ENCODE measurements around the gene RCN2.
"Not testable (repeated sequence)": the region's sequence is repeated elsewhere in the genome, so short reads cannot be mapped to it uniquely, and the experiment has no call there.

Gene RCN2

DNA sequence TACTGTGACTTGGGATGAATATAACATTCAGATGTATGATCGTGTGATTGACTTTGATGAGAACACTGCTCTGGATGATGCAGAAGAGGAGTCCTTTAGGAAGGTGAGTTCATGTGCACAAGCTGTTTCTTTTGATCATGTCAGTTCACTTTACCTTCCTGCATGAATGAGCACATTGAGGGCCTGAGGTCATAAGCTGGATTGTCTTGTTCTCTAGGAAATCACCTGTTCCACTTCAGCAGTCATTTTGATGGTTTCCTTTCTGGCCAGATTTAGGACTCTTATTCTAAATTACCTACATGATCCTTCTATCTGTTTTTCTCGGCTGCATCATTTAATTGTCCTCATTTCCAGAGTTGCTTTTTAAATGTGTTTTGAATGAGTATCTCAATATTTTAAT, 4.1 kb downstream of the RCN2 start:
- peak; percentile 34 for DNase-seq

DNA sequence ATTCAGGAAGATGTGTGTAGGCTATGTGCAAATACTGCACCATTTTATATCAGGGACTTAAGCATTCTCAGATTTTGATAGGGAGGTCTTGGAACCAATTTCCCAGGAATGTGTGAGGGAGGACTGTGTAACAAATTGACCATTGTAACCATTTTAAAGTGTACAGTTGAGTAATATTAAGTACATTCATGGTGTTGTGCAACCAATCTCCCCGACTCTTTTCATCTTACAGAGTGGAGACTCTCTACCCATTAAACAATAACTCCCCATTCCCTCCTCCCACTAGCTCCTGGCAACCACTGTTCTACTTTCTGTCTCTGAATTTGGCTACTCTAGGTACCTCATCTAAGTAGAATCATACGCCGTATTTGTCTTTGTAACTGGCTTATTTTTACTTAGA, 5.1 kb downstream of the RCN2 start:
- DNase-seq, result no peak

DNA sequence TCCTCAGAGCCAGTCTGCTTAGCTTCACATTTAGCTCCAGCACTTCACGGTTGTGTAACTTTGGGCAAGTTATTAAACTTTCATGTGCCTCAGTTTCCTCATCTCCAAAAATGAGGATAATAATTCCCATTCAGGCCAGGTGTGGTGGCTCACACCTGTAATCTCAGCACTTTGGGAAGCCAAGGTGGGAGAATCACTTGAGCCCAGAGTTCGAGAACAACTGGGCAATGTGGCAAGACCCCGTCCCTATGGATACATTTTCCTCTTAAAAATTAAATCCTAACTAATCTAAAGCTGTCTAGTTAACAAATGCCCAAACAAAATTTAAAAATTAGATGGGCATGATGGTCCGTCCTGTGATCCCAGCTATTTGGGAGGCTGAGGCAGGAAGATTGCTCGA, 7.2 kb downstream of the RCN2 start:
- no peak for DNase-seq

DNA sequence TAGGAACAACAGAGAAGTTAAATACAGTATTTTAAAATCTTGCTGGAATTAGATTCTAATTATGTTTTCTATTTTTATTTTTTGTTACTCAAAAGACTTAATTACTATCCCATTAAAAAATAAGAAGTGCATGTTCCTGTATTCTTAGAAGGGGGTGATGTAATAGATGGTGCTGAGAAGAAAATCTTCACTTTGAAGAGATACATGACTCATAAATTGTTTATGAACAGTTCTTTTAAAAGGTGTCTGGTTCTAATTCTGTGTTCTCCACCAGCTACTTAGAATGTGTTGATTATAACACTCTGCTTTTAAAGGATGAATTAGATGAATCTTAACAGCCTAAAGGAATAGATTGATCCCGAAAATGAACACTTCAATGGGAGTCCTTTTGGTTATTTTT, 8.2 kb downstream of the RCN2 start:
- DNase-seq, result no peak

DNA sequence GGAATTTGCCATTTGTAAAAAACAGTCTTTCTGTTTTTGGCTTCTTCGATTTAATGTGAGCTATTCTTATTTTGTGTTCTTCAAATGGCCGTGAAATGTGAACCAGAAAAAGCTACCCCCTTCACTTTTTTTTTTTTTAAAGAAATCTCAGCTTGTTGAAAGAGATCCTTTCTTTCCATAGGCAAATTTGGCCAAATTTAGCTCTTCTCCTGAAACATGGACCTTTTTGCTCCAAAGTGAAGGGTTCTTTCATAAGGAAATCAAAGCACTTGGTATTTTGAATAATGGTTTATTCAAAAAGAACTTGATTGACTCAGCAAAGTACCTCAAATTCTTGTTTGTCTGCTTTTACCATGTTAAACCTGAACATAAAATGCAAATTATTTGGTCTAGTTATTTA, 10.1 kb downstream of the RCN2 start:
- DNase-seq, result no peak

DNA sequence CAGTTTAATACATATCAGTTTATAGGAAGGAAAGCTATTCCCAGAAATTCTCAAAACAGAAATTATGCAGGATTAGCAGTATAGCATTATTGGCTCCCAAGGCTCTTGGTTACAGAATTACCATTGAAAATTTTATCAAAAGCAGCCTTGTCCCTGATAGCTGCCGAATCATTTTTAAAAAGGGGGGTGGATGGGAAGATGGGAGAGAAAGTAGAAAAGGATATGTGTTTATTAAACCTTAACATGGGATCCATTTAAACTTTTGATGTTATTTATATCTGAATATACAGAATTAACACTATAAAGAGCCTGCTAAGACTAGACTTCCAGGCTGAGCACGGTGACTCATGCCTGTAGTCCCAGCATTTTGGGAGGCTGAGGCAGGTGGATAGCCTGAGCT, 10.8 kb downstream of the RCN2 start:
- DNase-seq, result no peak

DNA sequence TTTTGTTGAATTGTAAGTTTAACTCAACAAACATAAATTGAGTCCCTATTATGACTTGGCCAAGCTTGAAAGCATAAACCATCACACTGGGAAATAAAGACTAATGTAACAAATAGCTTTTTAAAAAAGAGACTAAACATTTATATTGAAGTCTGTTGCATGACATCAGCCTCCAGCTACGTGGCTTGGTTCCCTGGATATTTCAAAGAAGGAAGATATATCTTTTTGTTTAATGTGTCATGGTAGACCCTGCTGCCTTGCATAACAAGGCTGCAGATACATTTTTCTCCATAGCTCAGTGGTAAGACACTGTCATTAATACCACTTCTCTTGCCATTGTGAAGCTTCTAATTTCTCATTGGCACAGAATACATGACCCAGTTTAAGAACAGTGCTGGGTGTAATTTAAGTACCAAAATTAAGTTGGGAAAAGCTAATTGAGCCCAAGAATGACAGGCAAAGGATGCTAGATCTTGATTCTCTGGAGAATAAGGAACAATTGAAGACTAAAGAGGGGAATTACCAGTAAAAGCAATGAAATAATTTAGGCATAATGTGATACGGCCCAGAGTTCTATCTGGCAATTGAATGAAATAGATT, 14.0 kb downstream of the RCN2 start:
- no peak for DNase-seq

DNA sequence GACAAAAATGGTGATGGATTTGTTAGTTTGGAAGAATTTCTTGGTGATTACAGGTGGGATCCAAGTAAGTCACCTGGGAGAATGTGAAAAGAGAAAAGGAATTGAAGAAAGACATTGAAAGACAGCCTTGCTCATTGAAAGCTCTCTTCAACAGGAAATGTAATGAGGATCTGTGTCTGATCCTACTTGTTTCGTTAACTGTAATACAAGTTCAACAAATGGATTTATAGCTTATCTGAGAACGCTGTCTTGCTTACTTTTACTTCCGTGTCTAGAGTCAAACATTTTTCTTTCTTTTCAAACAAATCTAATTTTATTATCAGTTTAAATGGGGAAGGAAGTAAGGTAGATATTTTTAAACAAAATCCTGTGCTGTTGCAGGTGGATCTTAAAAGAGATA, 15.9 kb downstream of the RCN2 start:
- no peak for DNase-seq

DNA sequence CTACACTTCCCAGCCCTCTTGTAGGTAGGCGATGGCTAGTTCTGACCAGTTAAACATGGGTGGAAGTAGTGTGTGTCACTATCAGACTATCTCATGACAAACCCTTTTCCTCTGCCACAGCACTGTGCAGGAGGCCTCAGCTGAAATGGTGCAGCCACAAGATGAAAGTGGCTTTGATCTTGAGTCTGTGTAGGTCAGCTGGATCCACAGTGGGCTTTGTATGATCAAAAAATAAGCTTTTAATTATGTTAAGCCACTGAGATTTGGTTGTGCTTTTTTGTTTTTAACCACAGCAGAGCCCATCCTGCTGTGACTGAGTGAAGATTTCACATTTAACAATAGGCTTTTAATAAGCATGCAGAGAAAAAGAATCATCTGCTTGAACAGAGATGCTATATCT, 19.7 kb downstream of the RCN2 start:
- DNase-seq, result no peak

DNA sequence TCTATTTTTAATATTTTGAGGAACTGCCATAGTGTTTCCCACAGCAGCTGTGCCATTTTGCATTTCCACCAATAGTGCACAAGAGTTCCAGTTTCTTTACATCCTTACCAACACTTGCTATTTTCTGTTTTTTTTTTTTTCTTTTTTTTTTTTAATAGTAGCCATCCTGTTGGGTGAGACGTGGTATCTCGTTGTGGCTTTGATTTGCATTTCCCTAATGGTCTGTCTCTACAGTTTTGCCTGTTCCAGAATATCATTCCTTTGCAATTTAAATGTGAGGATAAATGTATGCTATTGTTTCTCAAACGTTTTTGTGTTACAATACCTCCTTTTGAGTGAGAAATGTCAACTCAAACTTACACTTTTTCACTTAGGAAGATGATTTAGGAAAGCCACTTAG, 22.4 kb downstream of the RCN2 start:
- no peak for DNase-seq

DNA sequence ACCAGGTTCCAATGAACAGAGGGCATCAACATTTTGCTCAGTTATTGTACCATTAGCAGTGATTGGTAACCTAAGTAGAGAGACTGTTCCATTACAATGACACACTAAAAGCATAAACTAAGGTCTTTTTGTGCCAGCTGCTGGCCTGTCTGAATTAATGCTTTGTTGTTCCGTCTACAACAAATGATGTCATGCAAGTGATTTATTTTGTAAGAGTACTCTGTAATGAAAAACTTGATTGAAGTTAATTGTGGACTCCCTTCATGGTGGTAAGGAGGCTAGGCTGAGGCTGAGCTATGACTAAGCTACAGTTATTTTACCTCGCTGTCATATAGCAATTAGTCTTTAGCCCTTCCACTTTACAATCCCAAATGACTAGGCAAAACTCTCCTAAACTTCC, 23.2 kb downstream of the RCN2 start:
- DNase-seq, result no peak

DNA sequence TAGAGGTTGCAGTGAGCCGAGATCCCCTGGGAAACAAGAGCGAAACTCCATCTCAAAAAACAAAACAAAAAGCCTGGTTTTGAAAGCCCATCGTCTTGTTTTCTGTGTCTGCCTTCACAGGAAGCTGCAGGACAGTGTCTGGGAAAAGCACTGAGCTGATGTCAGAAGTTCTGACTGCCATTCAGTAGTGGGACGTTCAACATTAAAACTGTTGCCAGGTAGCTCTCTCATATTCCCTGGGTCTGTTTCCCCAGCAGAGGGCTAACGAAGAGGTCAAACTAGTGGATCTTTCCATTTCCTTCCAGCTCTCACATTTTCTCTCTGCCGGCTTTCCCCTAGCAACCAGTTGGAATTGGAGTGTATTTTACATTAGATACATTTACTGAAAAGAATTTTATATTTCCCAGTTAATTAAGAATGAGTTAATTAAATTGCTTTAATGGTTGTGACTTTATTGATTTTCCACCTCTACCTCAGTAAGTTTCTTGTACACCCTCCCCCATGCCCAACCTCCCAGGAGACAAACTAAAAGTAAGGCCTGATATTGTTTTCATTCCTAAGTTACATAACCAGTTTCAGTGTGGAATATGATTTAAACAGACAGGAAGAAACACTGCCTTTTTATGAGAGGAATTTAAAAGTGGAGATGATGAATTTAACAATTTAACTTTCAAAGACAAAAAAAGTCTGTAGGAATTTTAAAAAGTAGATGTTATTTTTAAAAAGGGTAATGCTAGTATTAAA, 29.9 kb downstream of the RCN2 start:
- no peak for DNase-seq

DNA sequence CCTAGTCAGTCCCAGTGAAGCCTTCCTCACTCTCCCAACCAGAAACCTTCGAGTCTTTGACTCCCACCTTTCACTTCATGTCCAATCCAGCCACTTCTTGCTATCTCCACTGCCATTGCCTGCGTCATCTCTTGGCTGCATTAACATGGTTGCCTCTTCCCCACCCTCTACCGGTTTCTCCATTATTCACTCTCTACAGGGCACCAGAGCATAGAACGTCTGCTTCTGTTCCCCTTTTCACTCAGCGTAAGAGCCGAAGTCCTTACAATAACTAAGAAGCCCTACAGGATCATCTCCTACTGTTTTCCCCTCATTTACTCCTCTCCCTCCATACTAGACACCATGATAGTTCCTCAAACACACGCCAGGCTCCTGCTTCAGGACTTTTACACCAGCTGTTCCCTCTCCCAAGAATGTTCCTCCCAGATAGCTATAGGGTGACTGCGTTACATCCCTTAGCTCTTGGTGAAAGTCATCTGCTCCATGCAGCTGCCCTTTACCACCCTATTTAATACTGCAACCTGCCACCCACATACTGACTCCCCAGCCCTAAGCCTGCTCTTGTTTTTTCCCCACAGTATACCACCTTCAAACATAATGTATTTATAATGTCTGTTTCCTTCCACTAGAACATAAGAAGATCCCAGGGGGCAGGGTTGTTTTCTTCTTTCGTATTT, 30.9 kb downstream of the RCN2 start:
- DNase-seq, result no peak

DNA sequence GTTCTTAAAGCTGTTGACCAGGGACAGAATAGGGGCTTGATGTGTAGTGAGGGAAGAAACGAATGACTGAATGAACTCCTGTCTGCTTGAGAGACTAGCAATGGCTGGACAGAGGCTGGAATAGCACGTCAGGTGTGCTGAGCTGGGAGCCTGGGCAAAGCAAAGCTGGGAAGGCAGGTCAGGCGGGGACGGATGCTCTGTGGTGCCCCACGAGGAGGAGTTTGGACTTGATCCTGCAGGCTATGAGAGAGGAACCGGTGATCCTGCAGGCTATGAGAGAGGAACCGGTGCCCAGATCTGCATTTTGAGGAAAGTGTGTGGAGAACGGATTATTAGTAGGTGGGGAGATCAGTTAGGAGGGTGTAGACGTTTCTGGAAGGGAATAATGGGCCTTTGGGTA, 32.0 kb downstream of the RCN2 start:
- DNase-seq, result no peak

DNA sequence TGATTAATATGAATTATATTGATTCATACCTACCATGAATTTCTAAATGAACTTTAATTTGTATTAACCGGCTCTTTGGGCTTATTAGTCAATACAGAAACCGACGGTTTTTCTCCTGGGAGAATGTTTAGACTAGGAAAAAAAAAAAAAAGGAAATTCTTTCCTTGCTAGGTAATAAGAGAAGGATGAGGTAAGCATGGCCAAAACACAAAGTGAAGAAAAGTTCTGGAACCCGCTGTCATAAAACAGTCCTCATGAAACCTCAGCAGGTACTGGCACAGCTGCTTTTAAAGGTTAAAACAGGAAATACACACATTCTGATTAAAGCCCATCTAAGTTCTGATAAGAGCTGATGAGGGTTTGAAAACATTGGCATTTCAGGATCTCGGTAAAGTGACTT, 32.6 kb downstream of the RCN2 start:
- no peak for DNase-seq

DNA sequence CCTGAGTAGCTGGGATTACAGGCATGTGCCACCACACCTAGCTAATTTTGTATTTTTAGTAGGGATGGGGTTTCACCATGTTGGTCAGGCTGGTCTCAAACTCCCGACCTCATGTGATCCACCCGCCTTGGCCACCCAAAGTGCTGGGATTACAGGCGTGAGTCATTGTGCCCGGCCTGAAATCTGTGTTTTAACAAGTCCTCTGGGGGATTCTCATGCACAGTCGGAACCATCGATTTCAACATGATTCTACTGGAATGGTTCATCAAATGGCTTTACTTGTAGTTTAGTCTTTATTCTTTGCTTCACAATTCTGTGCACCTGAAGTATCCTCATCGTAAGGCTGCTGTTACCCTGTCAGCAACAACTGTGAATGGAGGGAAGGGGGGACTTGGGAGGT, 34.5 kb downstream of the RCN2 start:
- not testable (repeated sequence) for DNase-seq

DNA sequence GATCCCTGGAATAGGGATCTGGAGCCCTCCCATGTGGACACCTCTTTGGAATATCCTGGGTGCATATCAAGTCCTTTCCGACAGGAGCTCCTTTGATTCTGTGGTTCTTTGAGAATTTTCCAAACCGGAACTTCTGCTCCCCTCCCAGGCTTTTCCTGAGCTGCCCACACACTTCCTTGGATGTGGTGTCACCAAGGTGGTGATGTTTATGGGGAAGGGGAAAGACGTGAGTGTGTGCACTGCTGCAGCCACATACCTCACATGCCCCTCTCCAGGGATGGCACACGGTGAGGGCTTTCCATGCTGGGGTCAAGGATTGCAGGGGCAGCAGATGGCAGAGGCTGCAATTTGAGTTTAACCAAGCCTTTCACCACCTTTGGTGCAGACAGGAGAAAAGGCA, 35.5 kb downstream of the RCN2 start:
- no peak for DNase-seq

DNA sequence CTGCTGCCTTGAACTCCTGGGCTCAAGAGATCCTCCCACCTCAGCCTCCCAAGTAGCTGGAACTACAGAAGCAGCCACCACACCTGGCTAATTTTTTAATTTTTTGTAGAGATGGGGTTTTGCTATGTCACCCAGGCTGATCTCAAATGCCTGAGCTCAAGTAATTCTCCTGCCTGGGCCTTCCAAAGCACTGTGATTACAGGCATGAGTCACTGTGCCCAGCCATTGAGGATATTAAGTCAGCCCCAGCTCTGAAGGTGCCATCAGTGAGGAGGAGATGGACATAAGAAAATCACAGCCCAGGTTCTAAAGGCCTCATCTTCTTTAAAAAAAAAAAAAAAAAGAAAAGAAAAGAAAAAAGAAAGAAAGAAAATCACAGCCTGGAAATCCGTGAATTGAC, 36.8 kb downstream of the RCN2 start:
- DNase-seq, result no peak

DNA sequence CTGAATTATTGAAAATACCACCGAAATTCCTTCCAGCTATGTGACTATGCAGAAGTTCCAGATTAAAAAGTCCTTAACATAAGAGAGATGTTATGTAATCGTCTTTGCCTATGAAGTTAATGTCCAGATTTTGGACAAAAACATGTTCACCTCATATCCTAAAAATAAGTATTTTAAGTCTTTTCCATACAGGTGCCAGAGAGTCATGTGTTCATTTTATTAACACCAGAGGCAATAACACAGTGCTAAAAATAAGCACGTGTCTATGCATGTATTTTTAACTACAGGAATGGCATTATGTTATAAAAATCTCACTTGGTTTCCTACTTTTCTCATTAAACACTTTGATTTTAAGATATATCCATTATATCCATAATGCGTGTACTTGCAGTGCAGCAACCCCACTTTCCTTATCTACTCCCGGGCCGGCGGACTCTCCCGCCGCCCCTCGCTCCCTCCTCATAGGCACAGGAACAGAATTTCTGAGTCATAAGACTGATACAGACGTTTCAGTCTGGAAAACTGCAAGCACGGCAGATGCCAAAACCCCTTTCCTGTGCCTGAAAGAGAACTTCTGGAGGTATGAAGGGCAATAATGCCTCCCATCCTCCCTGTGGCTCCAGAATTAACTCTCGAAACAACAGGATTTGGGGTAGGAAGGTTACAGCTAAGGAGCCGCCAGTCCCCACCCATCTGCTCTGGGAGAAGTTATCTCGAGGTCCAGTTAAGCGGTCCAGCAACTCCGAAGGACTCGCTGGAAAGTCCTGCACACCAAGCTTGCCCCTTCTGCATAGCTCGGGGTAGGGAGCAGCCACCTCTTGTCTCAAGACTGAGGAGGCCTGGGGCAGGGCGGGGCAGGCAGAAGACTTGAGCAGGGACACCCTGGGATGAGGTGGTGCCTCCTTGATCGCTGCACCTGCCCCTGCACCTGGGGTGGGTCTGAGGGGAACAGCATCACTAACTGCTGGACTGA, 41.1 kb downstream of the RCN2 start:
- no peak for DNase-seq

DNA sequence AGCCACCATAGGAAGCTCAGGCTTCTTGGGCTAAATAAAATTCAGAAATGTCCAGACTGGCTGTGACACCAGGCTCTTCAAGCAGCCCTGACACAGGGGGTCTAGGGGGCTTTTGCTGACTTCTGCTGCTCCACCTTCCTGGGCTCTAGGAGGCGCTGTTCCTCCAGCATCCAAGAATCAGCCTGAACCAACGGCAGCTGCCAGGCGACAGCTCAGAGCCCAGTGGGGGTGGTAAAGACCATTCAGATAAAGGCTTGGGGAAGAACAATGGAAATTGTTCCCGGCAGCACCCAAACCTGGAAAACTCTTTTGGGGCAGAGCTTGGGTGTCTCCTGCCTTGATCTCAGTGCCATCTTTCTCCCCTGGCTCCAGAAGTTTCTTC, 41.8 kb downstream of the RCN2 start:
- DNase-seq, result no peak

DNA sequence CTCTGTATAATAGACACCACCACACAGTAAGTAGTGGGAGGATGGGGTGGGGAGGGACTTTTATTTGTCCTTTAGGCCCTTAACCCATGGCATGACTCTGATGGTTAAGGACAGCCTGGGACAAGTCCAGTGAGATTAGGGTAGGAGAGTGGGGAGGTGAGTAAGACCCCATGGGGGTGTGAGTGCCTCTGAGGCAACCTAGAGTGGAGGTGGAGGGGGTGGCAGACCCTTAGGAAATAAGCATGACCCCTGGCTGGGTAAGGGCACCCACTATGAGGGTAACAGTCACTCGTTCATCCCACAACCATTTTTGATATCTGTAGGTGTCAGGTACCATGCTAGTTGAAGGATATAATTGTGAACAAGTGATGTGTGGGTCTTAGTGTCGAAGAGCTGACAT, 42.4 kb downstream of the RCN2 start:
- DNase-seq, result no peak

DNA sequence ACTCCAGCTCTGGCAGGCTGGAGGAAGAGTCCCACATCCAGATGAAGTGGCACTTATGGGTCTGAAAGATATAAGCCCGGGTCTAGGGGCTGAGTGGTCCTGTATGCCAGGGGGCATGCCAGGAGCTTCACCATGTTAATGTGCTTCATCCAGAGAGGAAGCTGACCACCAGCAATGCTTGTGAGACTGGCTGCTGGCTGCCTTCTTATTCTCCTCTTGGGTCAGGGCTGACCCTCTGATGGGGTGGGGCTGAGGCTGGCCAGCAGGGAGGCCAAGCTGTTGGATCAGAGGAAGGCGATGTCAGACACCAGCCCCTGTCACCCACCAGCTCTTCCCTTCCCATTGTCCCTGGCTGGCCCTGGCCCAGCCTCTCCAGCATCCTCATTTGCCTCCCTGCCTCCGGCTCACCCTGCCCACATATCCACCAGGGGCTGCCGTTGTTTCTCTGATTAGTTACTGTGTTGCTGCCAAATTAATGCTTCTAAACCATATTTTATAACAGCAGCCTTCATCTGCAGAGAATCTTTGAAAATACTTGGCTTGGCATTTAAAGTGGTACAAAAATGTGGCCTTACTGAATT, 43.0 kb downstream of the RCN2 start:
- DNase-seq, result no peak

DNA sequence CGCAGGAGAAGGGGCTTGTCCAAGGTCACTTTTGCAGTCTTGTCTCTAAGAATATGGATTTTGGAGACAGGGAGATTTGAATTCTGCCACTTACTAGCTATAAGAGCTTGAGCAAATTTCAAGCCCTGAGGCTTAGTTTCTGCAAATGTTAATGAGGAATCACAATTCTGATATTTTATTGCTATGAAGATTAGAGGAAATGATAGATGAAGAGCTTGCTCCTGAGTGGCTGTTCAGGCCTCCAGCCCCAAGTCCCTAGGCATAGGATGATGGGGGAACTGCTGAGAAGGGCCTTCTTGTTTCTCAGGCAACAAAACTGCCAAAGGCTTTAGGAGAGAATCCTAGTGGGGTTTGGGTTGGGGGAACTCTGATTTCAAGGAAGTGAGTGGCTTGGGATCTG, 44.6 kb downstream of the RCN2 start:
- DNase-seq, result no peak
